HL-60 (cell line): ENCODE measurements around the gene TMEM116.

ENCODE experiments used
- DNase-seq, 2 experiments: peaks; one replicate each; pipeline ENCODE4 v3.0.0-alpha.2; 2010 to 2020; ENCODE audit warnings: low read depth in 1 of 2, low spot score in 1 of 2
- H3K27ac ChIP-seq: fragments of 250-450 bp; sonication (Bioruptor Pico); replicated peaks from 2 replicates; pipeline ENCODE4 v1.5.1; 2020; ENCODE audit warnings: mild to moderate bottlenecking, moderate library complexity
- H3K27me3 ChIP-seq: fragments of 250-450 bp; sonication (Bioruptor Pico); 2 replicates; pipeline ENCODE4 v1.5.1; 2021; ENCODE audit warnings: mild to moderate bottlenecking, moderate library complexity; ENCODE audit not compliant: insufficient read depth, poor library complexity, severe bottlenecking
- H3K4me3 ChIP-seq: replicated peaks from 2 replicates; pipeline ENCODE4 v1.5.1; 2011; ENCODE audit warnings: mild to moderate bottlenecking, control low read depth, low read length; ENCODE audit not compliant: insufficient read depth
- GABPA ChIP-seq: IDR thresholded peaks from 2 replicates; pipeline ENCODE4 v1.6.1; 2012; ENCODE audit warnings: low read depth
- POLR2AphosphoS5 ChIP-seq: IDR thresholded peaks from 2 replicates; pipeline ENCODE4 v1.6.1; 2012; ENCODE audit warnings: low read depth
- REST ChIP-seq: IDR thresholded peaks from 2 replicates; pipeline ENCODE4 v1.6.1; 2012; ENCODE audit warnings: low read depth; ENCODE audit not compliant: insufficient replicate concordance
- SPI1 ChIP-seq: IDR thresholded peaks from 2 replicates; pipeline ENCODE4 v1.6.1; 2012; ENCODE audit warnings: low read depth, mild to moderate bottlenecking, borderline replicate concordance
- TF ChIP-seq, protein P1 (sequence below): IDR thresholded peaks from one replicate; pipeline ENCODE4 v1.5.1; 2011; ENCODE audit warnings: low read length, control low read depth, inconsistent platforms; ENCODE audit not compliant: insufficient read depth

The TMEM116 gene

GRCh38 chr12:111932241-111932640, 80.7 kb downstream of the TMEM116 start:
- Histone ChIP-seq H3K27me3 (no peaks in the 10 kb centered on the region), H3K27ac (no peak overlapping the region), H3K4me3 (no peak overlapping the region)
- no peak for DNase-seq
- TF ChIP-seq, protein P1, sequence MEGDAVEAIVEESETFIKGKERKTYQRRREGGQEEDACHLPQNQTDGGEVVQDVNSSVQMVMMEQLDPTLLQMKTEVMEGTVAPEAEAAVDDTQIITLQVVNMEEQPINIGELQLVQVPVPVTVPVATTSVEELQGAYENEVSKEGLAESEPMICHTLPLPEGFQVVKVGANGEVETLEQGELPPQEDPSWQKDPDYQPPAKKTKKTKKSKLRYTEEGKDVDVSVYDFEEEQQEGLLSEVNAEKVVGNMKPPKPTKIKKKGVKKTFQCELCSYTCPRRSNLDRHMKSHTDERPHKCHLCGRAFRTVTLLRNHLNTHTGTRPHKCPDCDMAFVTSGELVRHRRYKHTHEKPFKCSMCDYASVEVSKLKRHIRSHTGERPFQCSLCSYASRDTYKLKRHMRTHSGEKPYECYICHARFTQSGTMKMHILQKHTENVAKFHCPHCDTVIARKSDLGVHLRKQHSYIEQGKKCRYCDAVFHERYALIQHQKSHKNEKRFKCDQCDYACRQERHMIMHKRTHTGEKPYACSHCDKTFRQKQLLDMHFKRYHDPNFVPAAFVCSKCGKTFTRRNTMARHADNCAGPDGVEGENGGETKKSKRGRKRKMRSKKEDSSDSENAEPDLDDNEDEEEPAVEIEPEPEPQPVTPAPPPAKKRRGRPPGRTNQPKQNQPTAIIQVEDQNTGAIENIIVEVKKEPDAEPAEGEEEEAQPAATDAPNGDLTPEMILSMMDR = no peak
- no peak for TF ChIP-seq REST
- no peak for TF ChIP-seq SPI1
- no peak for TF ChIP-seq POLR2AphosphoS5
- no peak for TF ChIP-seq GABPA

- H3K27ac ChIP-seq = no peak overlapping the region
- no peaks in the 10 kb centered on the region for H3K27me3 ChIP-seq
- H3K4me3 ChIP-seq = no peak overlapping the region
- no peak for DNase-seq
- TF ChIP-seq, protein P1 = no peak
- TF ChIP-seq GABPA (no peak), POLR2AphosphoS5 (no peak), SPI1 (no peak), REST (no peak)
Observed at GRCh38 chr12:111927346-111927745, 85.6 kb downstream of the TMEM116 start.

DNA sequence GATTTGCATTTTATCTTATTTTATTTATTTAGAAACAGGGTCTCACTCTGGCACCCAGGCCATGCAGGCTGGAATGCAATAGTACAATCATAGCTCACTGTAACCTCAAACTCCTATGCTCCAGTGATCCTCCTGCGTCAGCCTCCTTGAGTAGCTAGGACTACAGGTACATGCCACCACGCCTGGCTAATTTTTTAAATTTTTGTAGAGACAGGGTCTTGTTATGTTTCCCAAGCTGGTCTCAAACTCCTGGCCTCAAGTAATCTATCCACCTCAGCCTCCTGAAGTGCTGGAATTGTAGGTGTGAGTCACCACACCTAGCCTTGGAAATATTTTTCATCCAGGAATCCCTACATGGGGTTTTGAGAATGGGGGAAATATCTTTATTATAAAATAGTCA, 86.3 kb downstream of the TMEM116 start:
- Histone ChIP-seq H3K27me3 (no peaks in the 10 kb centered on the region), H3K27ac (no peak overlapping the region), H3K4me3 (no peak overlapping the region)
- TF ChIP-seq, protein P1 = no peak
- TF ChIP-seq GABPA (no peak), REST (no peak), POLR2AphosphoS5 (no peak), SPI1 (no peak)
- no peak for DNase-seq
